Activated B cell treated with CpG ODN at 0.5 μM for 24 hours (primary cell): ENCODE measurements around the gene ACVR2B. TPM values are rescaled to one million over a fixed set of nuclear protein-coding genes. Genes with fewer than 3 reads are reported as not detected.
"Not testable (repeated sequence)": the region's sequence is repeated elsewhere in the genome, so short reads cannot be mapped to it uniquely, and the experiment has no call there.

Experiments
- ATAC-seq: fragments of 200-7000 bp; cut with Tn5 transposase; one replicate; pipeline ENCODE4 v1.10.0; 2021; ENCODE audit warnings: low read depth, mild to moderate bottlenecking, moderate library complexity
- CTCF ChIA-PET: fragments of 350-600 bp; sonication (Branson Sonifier 250); formaldehyde crosslinking; loops from one replicate; lab custom pipeline; 2021; ENCODE audit warnings: antibody characterized with exemption; lab: Charles Lee
- POLR2A ChIA-PET: fragments of 350-600 bp; sonication (Branson Sonifier 250); formaldehyde crosslinking; loops from one replicate; lab custom pipeline; 2021; ENCODE audit warnings: antibody characterized with exemption; lab: Charles Lee
- DNase-seq: peaks from one replicate; pipeline ENCODE4 v3.0.0; 2022
- H3K27ac Mint-ChIP-seq: one replicate; pipeline ENCODE4 v1.8.0; 2020; ENCODE audit warnings: mixed read lengths
- H3K27me3 Mint-ChIP-seq: one replicate; pipeline ENCODE4 v1.8.0; 2021; ENCODE audit warnings: mixed read lengths
- H3K36me3 Mint-ChIP-seq: one replicate; pipeline ENCODE4 v1.8.0; 2021; ENCODE audit warnings: low read depth, mixed read lengths
- H3K4me1 Mint-ChIP-seq: one replicate; pipeline ENCODE4 v1.8.0; 2021; ENCODE audit warnings: mixed read lengths
- H3K4me3 Mint-ChIP-seq: one replicate; pipeline ENCODE4 v1.8.0; 2020; ENCODE audit warnings: mild to moderate bottlenecking, mixed read lengths
- H3K9me3 Mint-ChIP-seq: one replicate; pipeline ENCODE4 v1.8.0; 2020; ENCODE audit warnings: mixed read lengths
- intact Hi-C: fragments of 100-400 bp; cut with micrococcal nuclease; formaldehyde crosslinking; loops from one replicate; pipeline ENCODE4 v1.15.1; 2024
- total RNA-seq: library from RNA; stranded (reverse); gene quantifications from 2 replicates; pipeline ENCODE4 v1.2.3, GENCODE V29; 2022
- TF ChIP-seq, protein P1 (sequence below): fragments of 200-600 bp; IDR thresholded peaks from one replicate; pipeline ENCODE4 v1.8.0; 2022; ENCODE audit warnings: antibody characterized with exemption, mild to moderate bottlenecking

The ACVR2B gene
- 1.4 TPM in 2 replicates for total RNA-seq

DNA sequence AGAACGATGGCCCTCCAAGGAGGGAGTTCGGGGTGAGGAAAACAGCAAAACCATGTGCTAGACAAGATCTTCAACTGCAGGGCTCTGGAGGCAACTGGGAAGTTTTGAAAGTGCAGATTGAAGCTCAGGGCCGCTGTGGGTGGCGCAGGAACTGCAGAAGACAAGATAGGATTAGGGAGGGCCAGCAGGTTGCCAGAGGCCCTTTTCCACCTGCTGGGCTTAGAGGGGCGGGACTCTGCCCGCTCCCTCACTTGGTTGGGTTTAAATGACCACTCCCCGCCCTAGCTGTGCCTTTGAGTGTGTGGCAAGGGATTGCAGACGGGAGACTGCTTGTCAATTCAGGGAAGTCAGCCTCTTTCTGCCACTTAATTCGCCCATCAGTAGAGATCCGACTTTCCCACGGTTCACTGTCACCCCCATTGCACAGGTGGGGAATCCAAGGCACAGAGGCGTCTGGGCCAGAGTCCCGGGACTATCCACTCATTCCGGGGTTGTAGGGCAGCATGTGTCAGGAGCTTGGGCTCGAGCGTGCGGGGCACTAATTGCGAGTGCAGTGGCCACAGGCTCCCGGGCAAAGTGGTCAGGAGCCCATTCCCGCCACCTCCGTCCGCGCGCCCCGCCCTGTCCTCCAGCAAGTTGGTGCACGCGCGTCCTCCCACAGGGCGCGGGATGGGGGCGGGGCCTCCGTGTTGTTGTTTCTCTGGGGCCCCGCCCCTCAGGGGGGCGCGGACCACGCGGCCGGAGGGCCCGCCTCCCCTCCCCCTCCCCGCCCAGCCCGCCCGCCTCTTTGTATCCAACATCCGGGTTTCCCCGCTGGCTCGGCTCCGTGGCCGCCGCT, at the start of gene ACVR2B:
TSS of gene ACVR2B (plus strand) at position 816 of the 838 bp plus-strand sequence. CDS start 433 bp downstream, outside the sequence.
- Mint-ChIP-seq H3K4me1 (peaks cover 14% of the 10 kb centered on the region), H3K36me3 (peaks cover 2% of the 10 kb centered on the region), H3K4me3 (peak within 1 kb of the TSS; percentile 92), H3K27ac (no peak within 1 kb of the TSS), H3K27me3 (peaks cover 29% of the 10 kb centered on the region), H3K9me3 (no peaks in the 10 kb centered on the region)
- POLR2A ChIA-PET: interaction anchor here (0.5 to 0.9 kb wide), 2 partner anchors 316 to 430 kb away, joined by 3 to 5 read pairs; partner anchors contain the start of gene ACAA1
- peak; percentile 73 for ATAC-seq
- DNase-seq: peak; percentile 36
- CTCF ChIA-PET: no interaction called here
- TF ChIP-seq, protein P1, sequence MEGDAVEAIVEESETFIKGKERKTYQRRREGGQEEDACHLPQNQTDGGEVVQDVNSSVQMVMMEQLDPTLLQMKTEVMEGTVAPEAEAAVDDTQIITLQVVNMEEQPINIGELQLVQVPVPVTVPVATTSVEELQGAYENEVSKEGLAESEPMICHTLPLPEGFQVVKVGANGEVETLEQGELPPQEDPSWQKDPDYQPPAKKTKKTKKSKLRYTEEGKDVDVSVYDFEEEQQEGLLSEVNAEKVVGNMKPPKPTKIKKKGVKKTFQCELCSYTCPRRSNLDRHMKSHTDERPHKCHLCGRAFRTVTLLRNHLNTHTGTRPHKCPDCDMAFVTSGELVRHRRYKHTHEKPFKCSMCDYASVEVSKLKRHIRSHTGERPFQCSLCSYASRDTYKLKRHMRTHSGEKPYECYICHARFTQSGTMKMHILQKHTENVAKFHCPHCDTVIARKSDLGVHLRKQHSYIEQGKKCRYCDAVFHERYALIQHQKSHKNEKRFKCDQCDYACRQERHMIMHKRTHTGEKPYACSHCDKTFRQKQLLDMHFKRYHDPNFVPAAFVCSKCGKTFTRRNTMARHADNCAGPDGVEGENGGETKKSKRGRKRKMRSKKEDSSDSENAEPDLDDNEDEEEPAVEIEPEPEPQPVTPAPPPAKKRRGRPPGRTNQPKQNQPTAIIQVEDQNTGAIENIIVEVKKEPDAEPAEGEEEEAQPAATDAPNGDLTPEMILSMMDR: no peak
- intact Hi-C loops: loop anchor here (5.0 kb wide), 1 partner anchor 44 kb away; the partner anchor contains the start of gene EXOG

DNA sequence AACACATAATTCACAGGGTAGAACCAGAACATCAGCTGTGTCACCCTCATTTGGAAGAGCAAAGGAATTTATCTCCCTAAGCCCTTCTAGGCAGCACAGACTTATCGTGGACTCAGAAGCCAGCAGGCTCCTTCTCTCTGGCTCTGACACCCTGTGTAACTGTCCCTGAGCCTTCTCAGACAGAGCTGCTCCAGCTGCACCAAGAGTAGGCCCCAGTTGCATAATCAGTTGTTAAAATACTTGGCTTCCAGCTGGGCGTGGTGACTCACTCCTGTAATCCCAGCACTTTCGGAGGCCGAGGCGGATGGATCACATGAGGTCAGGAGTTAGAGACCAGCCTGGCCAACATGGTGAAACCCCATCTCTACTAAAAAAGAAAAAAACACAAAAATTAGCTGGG, 49.4 kb upstream of the ACVR2B start:
- H3K9me3 Mint-ChIP-seq: peaks cover 2% of the 10 kb centered on the region
- DNase-seq (no peak), ATAC-seq (no peak)
- no peak overlapping the region for H3K27ac Mint-ChIP-seq
- intact Hi-C loops: no loop called here
- no peaks in the 10 kb centered on the region for H3K4me1 Mint-ChIP-seq
- H3K4me3 Mint-ChIP-seq: no peak overlapping the region
- H3K36me3 Mint-ChIP-seq: peaks cover 2% of the 10 kb centered on the region
- POLR2A ChIA-PET: no interaction called here
- CTCF ChIA-PET: no interaction called here
- TF ChIP-seq, protein P1: no peak
- no peaks in the 10 kb centered on the region for H3K27me3 Mint-ChIP-seq

DNA sequence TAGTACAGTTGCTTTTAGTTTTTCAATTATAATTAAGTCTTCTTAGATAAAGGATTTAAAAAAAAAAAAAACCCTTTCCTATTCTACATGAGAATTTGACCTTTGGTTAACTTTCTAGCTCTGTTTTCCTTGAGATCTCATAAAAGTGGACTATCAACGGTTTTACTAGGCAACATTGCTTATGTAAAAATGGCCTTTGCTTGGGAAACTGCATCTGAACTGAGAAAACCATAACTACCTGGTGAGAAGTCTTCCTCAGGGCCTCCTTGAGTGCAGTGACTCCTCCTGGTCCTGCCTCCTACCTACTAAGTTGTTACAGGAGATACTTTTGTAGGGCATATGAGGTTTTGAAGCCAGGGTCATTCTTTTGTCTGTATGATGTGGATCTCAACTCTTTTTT, 42.1 kb upstream of the ACVR2B start:
- ATAC-seq (no peak), DNase-seq (no peak)
- Mint-ChIP-seq H3K27me3 (no peaks in the 10 kb centered on the region), H3K4me3 (no peak overlapping the region), H3K9me3 (no peaks in the 10 kb centered on the region), H3K36me3 (no peaks in the 10 kb centered on the region), H3K4me1 (no peaks in the 10 kb centered on the region), H3K27ac (no peak overlapping the region)
- ChIA-PET CTCF (no interaction called here), POLR2A (no interaction called here)
- intact Hi-C loops: no loop called here
- TF ChIP-seq, protein P1: no peak

DNA sequence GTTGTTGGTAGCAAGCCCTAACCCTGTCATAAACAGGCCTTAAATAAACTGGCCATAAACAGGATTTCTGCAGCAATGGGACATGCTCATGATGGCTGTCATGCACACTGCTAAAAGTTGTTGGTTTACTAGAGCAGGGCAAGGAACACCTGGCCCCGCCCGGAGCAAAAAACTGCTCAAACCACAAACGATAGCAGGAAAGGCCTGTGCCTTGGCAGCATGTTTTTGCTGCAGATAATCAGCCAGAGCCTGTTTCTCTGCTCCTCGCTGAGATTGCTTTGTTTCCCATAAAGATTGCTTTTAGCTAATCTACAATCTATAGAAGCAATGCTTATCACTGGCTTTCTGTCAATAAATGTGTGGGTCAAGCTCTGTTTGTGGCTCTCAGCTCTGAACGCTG, 32.9 kb upstream of the ACVR2B start:
- DNase-seq, POLR2A ChIA-PET, H3K27me3 Mint-ChIP-seq, ATAC-seq, H3K4me1 Mint-ChIP-seq, H3K4me3 Mint-ChIP-seq, H3K36me3 Mint-ChIP-seq, H3K27ac Mint-ChIP-seq, intact Hi-C loops, CTCF ChIA-PET, H3K9me3 Mint-ChIP-seq: not testable (repeated sequence)

- H3K4me1 Mint-ChIP-seq: no peaks in the 10 kb centered on the region
- H3K36me3 Mint-ChIP-seq: no peaks in the 10 kb centered on the region
- no peak for ATAC-seq
- ChIA-PET CTCF (no interaction called here), POLR2A (no interaction called here)
- H3K9me3 Mint-ChIP-seq: no peaks in the 10 kb centered on the region
- no peaks in the 10 kb centered on the region for H3K27me3 Mint-ChIP-seq
- TF ChIP-seq, protein P1: no peak
- no peak overlapping the region for H3K4me3 Mint-ChIP-seq
- no peak overlapping the region for H3K27ac Mint-ChIP-seq
- intact Hi-C loops: no loop called here
- DNase-seq: no peak
These were observed 31.9 kb upstream of the ACVR2B start for GRCh38 chr3:38421679-38422336.

- H3K27me3 Mint-ChIP-seq, ATAC-seq, POLR2A ChIA-PET, intact Hi-C loops, DNase-seq, H3K4me3 Mint-ChIP-seq, H3K27ac Mint-ChIP-seq, H3K36me3 Mint-ChIP-seq, CTCF ChIA-PET, H3K9me3 Mint-ChIP-seq, H3K4me1 Mint-ChIP-seq: not testable (repeated sequence)
These were observed 26.8 kb upstream of the ACVR2B start for GRCh38 chr3:38426798-38427426.

GRCh38 chr3:38432871-38433658, 20.6 kb upstream of the ACVR2B start:
- POLR2A ChIA-PET, DNase-seq, H3K4me3 Mint-ChIP-seq, ATAC-seq, CTCF ChIA-PET, H3K27me3 Mint-ChIP-seq, H3K36me3 Mint-ChIP-seq, intact Hi-C loops, H3K4me1 Mint-ChIP-seq, H3K27ac Mint-ChIP-seq: not testable (repeated sequence)
- H3K9me3 Mint-ChIP-seq: peaks cover 39% of the 10 kb centered on the region
